ENCODE data around the gene CNOT1. TPM values are rescaled to one million over a fixed set of nuclear protein-coding genes. Genes with fewer than 3 reads are reported as not detected.

CNOT1 gene
- total and polyA plus RNA-seq, 12 donors: 40.9 to 189 (median 155) TPM

- WGBS, 4 donors: 82 to 89% (median 86%) methylated on average over 2 to 3 of the region's 3 CpGs
Observed at GRCh38 chr16:58658796-58659211, 29.2 kb upstream of the CNOT1 start.

GRCh38 chr16:58656899-58657298 is 27.3 kb upstream of the CNOT1 start:
- no peak overlapping the region for H3K27ac ChIP-seq
- intact Hi-C loops (cut with DNase I): loop anchor here in 1 of 2 donors (10.0 kb wide), 1 partner anchor 322 kb away; no protein-coding TSS in a partner anchor
- H3K9me3 ChIP-seq (replicated peaks in 1 of 3): no peaks in the 10 kb centered on the region
- no peak for DNase-seq
- H3K27me3 ChIP-seq: no peaks in the 10 kb centered on the region
- TF ChIP-seq POLR2A (IDR thresholded peaks at IDR 0.05): no peak
- 79 to 87% (median 81%) methylated on average over 4 of the region's 4 CpGs for WGBS, 4 donors
- no peak overlapping the region for H3K4me3 ChIP-seq
- H3K4me1 ChIP-seq (replicated peaks in 1 of 2): no peaks in the 10 kb centered on the region
- no peaks in the 10 kb centered on the region for H3K36me3 ChIP-seq (replicated peaks in 1 of 2)

More at GRCh38 chr16:58658796-58659211, 29.2 kb upstream of the CNOT1 start:
- intact Hi-C loops (cut with DNase I): loop anchor here in 1 of 2 donors (10.0 kb wide), 1 partner anchor 324 kb away; no protein-coding TSS in a partner anchor
- no peak for DNase-seq
- no peaks in the 10 kb centered on the region for H3K9me3 ChIP-seq (replicated peaks in 1 of 3)
- no peaks in the 10 kb centered on the region for H3K27me3 ChIP-seq
- TF ChIP-seq CTCF (IDR thresholded peaks at IDR 0.05) (no peak), POLR2A (IDR thresholded peaks at IDR 0.05) (no peak)
- no peaks in the 10 kb centered on the region for H3K4me1 ChIP-seq (replicated peaks in 1 of 2)
- no peak overlapping the region for H3K4me3 ChIP-seq
- no peaks in the 10 kb centered on the region for H3K36me3 ChIP-seq (replicated peaks in 1 of 2)
- no peak overlapping the region for H3K27ac ChIP-seq

- no peak for TF ChIP-seq CTCF (IDR thresholded peaks at IDR 0.05)
- no peak for DNase-seq
- H3K4me1 ChIP-seq (replicated peaks in 1 of 2): no peaks in the 10 kb centered on the region
- intact Hi-C loops (cut with DNase I): loop anchor here in 1 of 2 donors (10.0 kb wide), 1 partner anchor 320 kb away; no protein-coding TSS in a partner anchor
- no peaks in the 10 kb centered on the region for H3K27me3 ChIP-seq
- no peak overlapping the region for H3K27ac ChIP-seq
- H3K36me3 ChIP-seq (replicated peaks in 1 of 2): no peaks in the 10 kb centered on the region
- WGBS, 4 donors: 91 to 96% (median 94%) methylated on average over 8 of the region's 8 CpGs
- H3K9me3 ChIP-seq (replicated peaks in 1 of 3): no peaks in the 10 kb centered on the region
- no peak overlapping the region for H3K4me3 ChIP-seq
Observed at GRCh38 chr16:58655215-58655596, 25.6 kb upstream of the CNOT1 start.

GRCh38 chr16:58654560-58655214 is 25.1 kb upstream of the CNOT1 start:
- Histone ChIP-seq H3K27ac (no peak overlapping the region), H3K9me3 (replicated peaks in 1 of 3) (no peaks in the 10 kb centered on the region), H3K4me3 (no peak overlapping the region), H3K36me3 (replicated peaks in 1 of 2) (no peaks in the 10 kb centered on the region), H3K4me1 (replicated peaks in 1 of 2) (no peaks in the 10 kb centered on the region), H3K27me3 (no peaks in the 10 kb centered on the region)
- no peak for DNase-seq
- intact Hi-C loops (cut with DNase I): loop anchor here in 1 of 2 donors (10.0 kb wide), 1 partner anchor 320 kb away; no protein-coding TSS in a partner anchor
- 75 to 88% (median 84%) methylated on average over 7 of the region's 7 CpGs for WGBS, 4 donors
- no peak for TF ChIP-seq CTCF (IDR thresholded peaks at IDR 0.05)
- no peak for TF ChIP-seq POLR2A (IDR thresholded peaks at IDR 0.05)

GRCh38 chr16:58652741-58653140 is 23.1 kb upstream of the CNOT1 start:
- no peak overlapping the region for H3K27ac ChIP-seq
- TF ChIP-seq CTCF (IDR thresholded peaks at IDR 0.05): peak in 2 of 6 experiments; percentile 14 to 28
- peak in 1 of 2 donors; percentile 4 for TF ChIP-seq POLR2A (IDR thresholded peaks at IDR 0.05)
- H3K27me3 ChIP-seq: no peaks in the 10 kb centered on the region
- peak in 6 of 7 donors; percentile 51 to 83 (median 62) for DNase-seq
- 17 to 35% (median 22%) methylated on average over 3 of the region's 3 CpGs for WGBS, 4 donors
- H3K4me3 ChIP-seq: no peak overlapping the region
- H3K9me3 ChIP-seq (replicated peaks in 1 of 3): no peaks in the 10 kb centered on the region
- intact Hi-C loops (cut with DNase I): loop anchor here in 1 of 2 donors (10.0 kb wide), 1 partner anchor 318 kb away; no protein-coding TSS in a partner anchor
- no peaks in the 10 kb centered on the region for H3K4me1 ChIP-seq (replicated peaks in 1 of 2)
- no peaks in the 10 kb centered on the region for H3K36me3 ChIP-seq (replicated peaks in 1 of 2)

Data from adrenal gland (tissue), 12 donors.